Activated naive CD4-positive, alpha-beta T cell treated with anti-CD3 and anti-CD28 coated beads, Interleukin-2, amount 50 U/mL, for 72 hours (primary cell): ENCODE measurements around the gene PLA2R1. TPM values are rescaled to one million over a fixed set of nuclear protein-coding genes. Genes with fewer than 3 reads are reported as not detected.

ENCODE experiments used
- ATAC-seq, 2 donors: fragments of 150-1000 bp; cut with Tn5 transposase; 2 replicates each; pipeline ENCODE4 v1.10.0; 2021; ENCODE audit warnings: mild to moderate bottlenecking in 2 of 2, moderate library complexity in 2 of 2
- DNase-seq, 2 donors: peaks; one replicate each; pipeline ENCODE4 v3.0.0; 2021 to 2022; ENCODE audit warnings: low spot score in 2 of 2
- H3K27ac Mint-ChIP-seq, 2 donors: one replicate each; pipeline ENCODE4 v1.8.0; 2022; ENCODE audit warnings: mild to moderate bottlenecking in 2 of 2, mixed read lengths in 2 of 2
- H3K36me3 Mint-ChIP-seq, 2 donors: one replicate each; pipeline ENCODE4 v1.8.0; 2022; ENCODE audit warnings: mixed read lengths in 2 of 2
- H3K9me3 Mint-ChIP-seq, 2 donors: one replicate each; pipeline ENCODE4 v1.8.0; 2022; ENCODE audit warnings: mixed read lengths in 2 of 2
- total RNA-seq, 2 donors: library from RNA; stranded (reverse); gene quantifications; one replicate each; pipeline ENCODE4 v1.2.3, GENCODE V29; 2022

The PLA2R1 gene
- total RNA-seq, 2 donors from 2014 or later = not detected

DNA sequence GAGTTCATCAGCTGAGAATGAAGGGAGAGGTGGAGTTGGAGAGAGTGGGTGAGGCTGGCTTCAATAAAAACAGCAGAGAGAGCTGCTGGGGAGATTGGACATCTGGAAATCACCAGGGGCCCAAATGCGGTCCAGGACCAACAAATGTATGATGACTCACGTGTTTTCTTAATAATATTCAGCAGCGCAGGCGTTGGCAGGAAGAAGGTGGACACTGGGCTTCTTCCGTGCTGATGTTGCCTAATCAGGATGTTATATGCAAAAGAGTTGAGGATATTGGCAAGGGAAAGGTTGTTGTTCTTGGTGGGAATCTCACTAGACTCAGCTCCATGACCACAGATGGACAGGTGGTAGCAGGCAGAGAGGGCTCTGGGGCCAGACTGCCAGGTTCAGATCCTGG is 12.8 kb upstream of the PLA2R1 start:
- Mint-ChIP-seq H3K27ac (no peak overlapping the region), H3K36me3 (no peaks in the 10 kb centered on the region)
- ATAC-seq = no peak

GRCh38 chr2:160073284-160073888 is 11.0 kb upstream of the PLA2R1 start:
- ATAC-seq = no peak
- Mint-ChIP-seq H3K9me3 (no peaks in the 10 kb centered on the region), H3K36me3 (no peaks in the 10 kb centered on the region), H3K27ac (no peak overlapping the region)
- DNase-seq = no peak

More for the DNA sequence above, 12.8 kb upstream of the PLA2R1 start:
- H3K9me3 Mint-ChIP-seq = peaks cover 0 to 3% of the 10 kb centered on the region in 2 donors
- no peak for DNase-seq

GRCh38 chr2:160068906-160069305 is 6.5 kb upstream of the PLA2R1 start:
- ATAC-seq (no peak), DNase-seq (no peak)
- no peak overlapping the region for H3K27ac Mint-ChIP-seq
- no peaks in the 10 kb centered on the region for H3K36me3 Mint-ChIP-seq
- no peaks in the 10 kb centered on the region for H3K9me3 Mint-ChIP-seq

DNA sequence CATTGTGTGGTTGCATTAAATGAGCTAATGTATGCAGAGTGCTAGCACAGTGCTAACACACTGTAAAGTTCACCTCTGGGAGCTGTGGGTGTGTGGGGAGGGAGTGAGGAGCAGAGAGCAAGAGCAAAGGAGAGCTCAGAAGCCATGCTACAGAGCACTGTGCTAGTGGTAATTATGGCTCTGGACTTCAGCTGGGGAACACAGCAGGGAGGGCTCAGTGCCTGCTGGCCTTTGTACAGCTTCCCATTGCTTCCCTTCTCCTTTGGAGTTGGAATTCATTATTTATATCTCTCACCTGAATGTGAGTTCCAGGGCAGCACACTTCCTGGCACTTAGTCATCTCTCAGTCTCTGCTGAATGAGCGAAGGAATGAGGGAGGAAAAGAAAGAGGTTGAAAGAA is 2.5 kb upstream of the PLA2R1 start:
- ATAC-seq (no peak), DNase-seq (no peak)
- Mint-ChIP-seq H3K27ac (no peak overlapping the region), H3K36me3 (no peaks in the 10 kb centered on the region), H3K9me3 (no peaks in the 10 kb centered on the region)

- H3K9me3 Mint-ChIP-seq = no peaks in the 10 kb centered on the region
Observed at GRCh38 chr2:160063879-160064612, 1.6 kb upstream of the PLA2R1 start.

DNA sequence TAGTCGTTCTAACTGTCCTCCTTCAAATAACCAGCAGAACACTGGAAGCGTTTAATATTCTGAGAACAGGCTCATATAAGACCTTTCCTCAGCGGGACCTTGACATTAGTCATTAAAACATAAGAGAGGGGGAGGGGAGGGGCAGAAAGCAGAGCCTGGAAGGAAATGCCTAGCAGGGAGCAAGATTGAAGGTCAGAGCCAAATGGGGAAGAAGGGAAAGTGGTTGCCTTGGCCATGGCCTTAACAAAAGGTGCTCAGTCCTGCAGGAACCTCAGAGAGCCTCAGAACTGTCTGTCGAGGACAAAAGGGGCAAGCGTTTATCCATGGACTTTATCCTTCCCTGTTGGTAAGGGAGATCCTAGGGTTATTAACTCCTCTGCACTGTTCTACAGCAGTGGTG is 856 bp upstream of the PLA2R1 start:
- no peak for ATAC-seq
- Mint-ChIP-seq H3K9me3 (no peaks in the 10 kb centered on the region), H3K36me3 (no peaks in the 10 kb centered on the region), H3K27ac (no peak overlapping the region)
- DNase-seq = no peak

More at GRCh38 chr2:160063879-160064612, 1.6 kb upstream of the PLA2R1 start:
- no peak for ATAC-seq
- H3K27ac Mint-ChIP-seq = no peak overlapping the region
- no peak for DNase-seq
- H3K36me3 Mint-ChIP-seq = no peaks in the 10 kb centered on the region

DNA sequence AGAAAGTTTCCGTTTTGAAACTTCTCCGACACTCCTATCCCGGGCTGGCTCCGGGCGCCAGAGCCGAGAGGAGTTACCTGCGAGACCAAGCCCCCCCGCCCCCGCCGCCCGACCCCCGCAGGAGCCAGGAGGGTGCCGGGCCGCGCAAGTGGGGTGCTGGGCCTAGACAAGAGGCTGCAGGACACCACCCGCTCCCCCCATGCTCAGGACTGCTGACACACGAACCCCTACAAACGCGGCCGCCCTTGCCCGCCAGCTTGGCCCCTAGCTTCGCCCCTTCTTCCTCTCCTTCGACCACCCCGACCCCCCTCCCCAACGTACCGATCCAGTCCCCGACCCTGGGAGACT is 497 bp downstream of the PLA2R1 start:
- no peaks in the 10 kb centered on the region for H3K36me3 Mint-ChIP-seq
- H3K9me3 Mint-ChIP-seq = no peaks in the 10 kb centered on the region
- ATAC-seq (peak in 1 of 2 donors; percentile 36), DNase-seq (no peak)
- H3K27ac Mint-ChIP-seq = no peak overlapping the region

DNA sequence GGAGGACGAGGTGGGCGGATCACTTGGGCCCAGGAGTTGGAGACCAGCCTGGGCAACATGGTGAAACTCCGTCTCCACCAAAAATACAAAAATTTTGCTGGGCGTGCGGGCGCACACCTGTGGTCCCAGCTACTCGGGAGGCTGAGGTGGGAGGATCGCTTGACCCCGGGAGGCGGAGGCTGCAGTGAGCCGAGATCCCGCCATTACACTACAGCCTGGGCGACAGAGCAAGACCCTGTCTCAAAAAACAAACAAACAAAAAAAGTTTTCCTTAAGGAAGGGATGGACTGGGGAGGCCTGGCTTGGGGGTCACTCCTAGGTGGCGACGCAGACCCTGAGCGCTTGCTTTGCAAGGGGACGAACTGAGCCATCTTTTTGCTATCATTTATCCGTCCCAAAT is 882 bp downstream of the PLA2R1 start:
- H3K36me3 Mint-ChIP-seq = no peaks in the 10 kb centered on the region
- ATAC-seq (no peak), DNase-seq (no peak)
- no peaks in the 10 kb centered on the region for H3K9me3 Mint-ChIP-seq
- H3K27ac Mint-ChIP-seq = no peak overlapping the region

DNA sequence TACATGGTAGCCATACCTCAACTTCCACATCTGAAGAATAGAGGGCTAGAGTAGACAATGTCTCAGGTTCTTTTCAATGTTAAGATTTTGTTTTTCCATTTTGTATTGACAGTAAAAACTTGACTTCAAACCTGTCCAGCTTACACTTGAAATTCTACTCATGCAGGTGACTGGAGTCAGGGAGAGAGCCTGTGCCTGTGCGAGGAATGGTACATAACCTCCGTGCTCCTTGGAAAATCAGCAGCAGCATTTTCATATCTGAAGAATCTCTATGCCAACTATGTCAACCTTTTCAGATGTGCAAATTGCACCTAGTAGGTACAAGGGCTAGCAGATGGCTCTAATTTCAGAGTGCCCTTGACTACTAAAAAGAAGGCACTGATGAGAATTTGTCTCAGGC is 2.1 kb downstream of the PLA2R1 start:
- DNase-seq (no peak), ATAC-seq (no peak)
- Mint-ChIP-seq H3K27ac (no peak overlapping the region), H3K9me3 (no peaks in the 10 kb centered on the region), H3K36me3 (no peaks in the 10 kb centered on the region)

GRCh38 chr2:160057356-160057755 is 5.1 kb downstream of the PLA2R1 start:
- Mint-ChIP-seq H3K36me3 (no peaks in the 10 kb centered on the region), H3K27ac (no peak overlapping the region), H3K9me3 (no peaks in the 10 kb centered on the region)
- DNase-seq (no peak), ATAC-seq (no peak)

DNA sequence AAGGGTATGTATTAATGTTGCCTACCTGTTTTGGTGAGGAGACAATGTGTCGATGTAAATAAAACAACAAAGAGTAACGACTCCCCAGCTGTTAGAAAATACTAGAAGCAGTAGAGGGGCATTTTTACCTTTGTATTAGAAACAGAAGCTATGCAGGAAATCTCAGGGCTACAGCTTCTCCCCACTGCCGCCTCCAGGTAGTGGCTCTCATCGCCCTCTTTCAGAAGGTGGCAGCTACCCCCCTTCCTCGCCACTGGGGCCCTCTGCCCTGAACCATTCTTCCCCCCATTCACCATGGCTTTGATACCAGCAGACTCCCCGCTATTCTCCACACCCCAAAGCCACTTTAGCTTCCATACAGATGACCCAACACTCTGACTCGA is 6.7 kb downstream of the PLA2R1 start:
- H3K36me3 Mint-ChIP-seq = no peaks in the 10 kb centered on the region
- ATAC-seq (no peak), DNase-seq (no peak)
- H3K9me3 Mint-ChIP-seq = no peaks in the 10 kb centered on the region
- no peak overlapping the region for H3K27ac Mint-ChIP-seq

- DNase-seq = no peak
- Mint-ChIP-seq H3K9me3 (no peaks in the 10 kb centered on the region), H3K36me3 (no peaks in the 10 kb centered on the region), H3K27ac (no peak overlapping the region)
- no peak for ATAC-seq
Observed at GRCh38 chr2:160054984-160055725, 7.3 kb downstream of the PLA2R1 start.

- ATAC-seq = no peak
- no peaks in the 10 kb centered on the region for H3K36me3 Mint-ChIP-seq
- H3K9me3 Mint-ChIP-seq = no peaks in the 10 kb centered on the region
Observed at GRCh38 chr2:160053946-160054345, 8.5 kb downstream of the PLA2R1 start.

GRCh38 chr2:160052531-160052930 is 9.9 kb downstream of the PLA2R1 start:
- Mint-ChIP-seq H3K36me3 (no peaks in the 10 kb centered on the region), H3K9me3 (no peaks in the 10 kb centered on the region)

More at GRCh38 chr2:160053946-160054345, 8.5 kb downstream of the PLA2R1 start:
- H3K27ac Mint-ChIP-seq = no peak overlapping the region
- no peak for DNase-seq

GRCh38 chr2:160051371-160051800 is 11.0 kb downstream of the PLA2R1 start:
- DNase-seq (no peak), ATAC-seq (no peak)
- Mint-ChIP-seq H3K27ac (no peak overlapping the region), H3K9me3 (no peaks in the 10 kb centered on the region), H3K36me3 (no peaks in the 10 kb centered on the region)

More at GRCh38 chr2:160052531-160052930, 9.9 kb downstream of the PLA2R1 start:
- no peak overlapping the region for H3K27ac Mint-ChIP-seq
- ATAC-seq (peak in 1 of 2 donors; percentile 48), DNase-seq (no peak)

- ATAC-seq (no peak), DNase-seq (no peak)
- Mint-ChIP-seq H3K36me3 (no peaks in the 10 kb centered on the region), H3K9me3 (no peaks in the 10 kb centered on the region), H3K27ac (no peak overlapping the region)
Observed at GRCh38 chr2:160050147-160050546, 12.3 kb downstream of the PLA2R1 start.

- Mint-ChIP-seq H3K9me3 (no peaks in the 10 kb centered on the region), H3K27ac (no peak overlapping the region), H3K36me3 (no peaks in the 10 kb centered on the region)
- no peak for ATAC-seq
- no peak for DNase-seq
Observed at GRCh38 chr2:160045703-160046210, 16.7 kb downstream of the PLA2R1 start.
